GM19099 (cell line): ENCODE measurements around the gene PAPSS1.

Experiments used
- POLR2A ChIP-seq: IDR thresholded peaks from 3 replicates; pipeline ENCODE4 v1.6.1; 2011; ENCODE audit warnings: low read depth; ENCODE audit not compliant: insufficient read length; ENCODE audit errors: extremely low read depth

The PAPSS1 gene

DNA sequence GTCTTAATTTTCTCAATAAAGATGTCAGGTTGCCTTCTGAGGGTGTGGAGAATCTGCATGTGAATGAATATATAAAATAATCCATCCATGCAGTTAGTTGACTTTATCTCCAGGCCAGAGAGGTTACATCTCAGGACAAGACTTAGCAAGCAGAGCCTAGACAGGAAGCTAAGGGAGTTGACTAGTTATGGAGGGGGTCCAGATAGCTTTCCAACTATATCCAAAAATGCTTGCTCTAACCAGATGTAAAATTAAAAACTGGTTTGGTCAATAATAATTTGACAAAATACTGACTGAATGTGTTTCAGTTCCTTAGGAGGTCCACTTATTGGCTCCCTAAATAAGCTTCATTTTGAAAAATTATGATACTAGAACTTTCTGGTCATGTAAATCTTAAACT, 101.4 kb downstream of the PAPSS1 start:
- no peak for TF ChIP-seq POLR2A

DNA sequence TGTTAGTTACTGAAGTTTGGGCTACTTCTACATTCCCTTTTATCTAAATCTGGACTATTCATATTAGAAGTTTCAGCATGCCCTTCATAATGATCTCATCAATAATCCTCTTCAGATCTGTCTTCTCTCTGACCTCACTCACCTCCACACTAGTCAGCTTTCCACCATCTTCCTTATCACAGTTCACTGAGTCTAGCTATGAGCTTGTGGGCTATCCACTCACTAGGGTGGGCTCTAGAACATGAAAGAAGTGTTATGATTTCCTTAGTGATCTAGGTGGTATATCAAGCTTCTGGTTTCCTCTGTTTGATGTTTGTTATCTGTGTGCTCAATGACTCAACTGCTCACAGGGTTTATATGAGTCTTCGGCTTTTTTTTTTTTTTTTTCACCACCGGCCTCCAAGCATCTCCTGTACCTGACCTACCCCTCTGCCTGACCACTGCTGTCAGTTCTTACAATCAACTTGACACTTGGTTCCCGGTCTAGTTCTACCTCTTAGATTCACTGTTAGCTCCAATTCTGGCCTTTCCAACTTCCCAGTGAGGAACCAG, 103.1 kb downstream of the PAPSS1 start:
- no peak for TF ChIP-seq POLR2A

DNA sequence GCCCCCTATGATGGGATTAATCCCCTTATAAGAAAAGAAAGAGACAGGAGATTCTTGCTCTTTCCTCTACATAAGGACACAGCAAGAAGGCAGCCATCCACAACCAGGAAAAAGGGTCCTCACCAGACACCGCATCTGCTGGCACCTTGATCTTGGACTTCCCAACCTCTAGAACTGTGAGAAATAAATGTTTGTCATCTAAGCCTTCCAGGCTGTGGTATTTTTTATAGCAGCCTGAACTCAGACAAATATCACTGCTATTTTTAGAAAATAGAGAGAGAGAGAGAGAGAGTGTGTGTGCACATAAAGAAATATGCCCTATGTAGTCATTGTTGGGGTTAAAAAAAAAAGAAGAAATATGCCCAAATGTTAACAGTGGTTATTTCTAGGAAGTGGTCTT, 104.2 kb downstream of the PAPSS1 start:
- TF ChIP-seq POLR2A: no peak

DNA sequence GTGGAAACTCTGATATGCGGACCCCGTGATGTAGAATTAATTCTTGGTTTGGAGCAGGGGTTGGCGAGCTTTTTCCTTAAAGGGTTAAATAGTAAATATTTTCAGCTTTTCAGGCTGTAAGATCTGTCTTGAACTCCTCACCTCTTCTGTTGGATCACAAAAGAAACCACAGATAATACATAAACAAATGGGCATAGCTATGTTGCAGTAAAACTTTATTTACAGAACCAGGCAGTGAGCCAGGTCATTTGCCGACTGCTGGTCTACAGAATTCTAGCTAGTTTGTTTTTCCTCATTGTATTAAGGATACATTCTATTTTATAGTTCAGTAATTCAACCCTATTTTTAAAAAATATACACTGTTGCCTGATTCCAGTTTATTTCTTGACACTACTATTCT, 116.6 kb downstream of the PAPSS1 start:
- no peak for TF ChIP-seq POLR2A

- TF ChIP-seq POLR2A: no peak
These were observed 119.1 kb downstream of the PAPSS1 start for GRCh38 chr4:107600983-107601382.

DNA sequence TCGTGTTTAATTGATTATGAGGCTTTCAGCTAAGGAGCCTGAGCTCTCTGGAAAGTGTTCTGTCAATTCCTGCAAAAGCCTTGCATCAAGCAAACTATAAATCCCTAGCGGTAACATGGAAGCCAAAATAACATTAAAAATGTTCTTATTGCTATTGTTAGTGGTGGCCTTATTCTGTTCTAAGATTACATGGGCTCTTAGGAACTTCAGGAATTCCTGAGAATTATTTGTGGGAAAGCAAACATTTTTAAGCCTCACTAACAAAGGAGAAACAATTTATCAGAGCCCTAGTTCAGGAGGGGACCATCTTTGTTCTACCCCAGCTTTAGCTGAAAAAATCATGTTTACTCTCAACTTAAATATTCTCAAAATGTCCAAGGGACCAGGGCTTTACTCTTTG, 119.6 kb downstream of the PAPSS1 start:
- TF ChIP-seq POLR2A: no peak

DNA sequence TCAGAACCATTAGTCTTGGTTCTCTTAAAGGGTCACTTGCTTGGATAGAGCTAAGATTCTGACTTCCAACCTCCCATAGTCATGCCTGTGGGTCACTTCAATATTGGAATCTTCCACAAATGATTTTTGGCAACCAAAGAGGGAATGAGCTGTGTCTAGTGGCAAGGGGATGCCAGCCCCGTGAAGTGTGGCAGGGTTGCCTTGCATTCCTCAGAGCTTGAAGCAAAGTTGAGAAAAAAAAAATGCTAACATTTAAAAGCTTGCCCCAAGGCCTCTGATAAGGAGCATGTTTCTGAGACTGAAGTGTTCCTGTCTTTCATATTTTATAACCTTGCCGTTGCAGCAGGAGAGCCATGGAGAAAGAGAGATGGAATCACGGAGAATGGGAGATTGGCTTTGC, 120.2 kb downstream of the PAPSS1 start:
- TF ChIP-seq POLR2A: no peak

- no peak for TF ChIP-seq POLR2A
These were observed 126.8 kb downstream of the PAPSS1 start for GRCh38 chr4:107593230-107593629.

DNA sequence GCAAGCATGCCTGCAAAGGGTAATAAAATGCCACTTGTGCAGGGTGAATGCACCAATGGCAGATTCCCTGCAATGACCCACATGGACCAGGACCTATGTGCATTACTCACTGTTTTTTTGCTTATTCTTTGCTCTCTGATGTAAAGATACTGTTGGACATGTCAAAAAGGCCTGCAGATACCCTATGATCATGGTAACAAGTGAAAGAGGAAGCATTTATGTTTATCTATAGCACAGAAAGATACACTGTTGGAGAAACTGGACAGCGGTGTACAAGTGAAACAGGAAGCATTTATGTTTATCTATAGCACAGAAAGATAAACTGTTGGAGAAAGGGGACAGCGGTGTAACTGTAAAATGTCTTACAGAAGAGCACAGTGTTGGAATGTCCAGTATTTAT, 127.5 kb downstream of the PAPSS1 start:
- TF ChIP-seq POLR2A: no peak

- no peak for TF ChIP-seq POLR2A
These were observed 130.8 kb downstream of the PAPSS1 start for GRCh38 chr4:107589269-107589668.

DNA sequence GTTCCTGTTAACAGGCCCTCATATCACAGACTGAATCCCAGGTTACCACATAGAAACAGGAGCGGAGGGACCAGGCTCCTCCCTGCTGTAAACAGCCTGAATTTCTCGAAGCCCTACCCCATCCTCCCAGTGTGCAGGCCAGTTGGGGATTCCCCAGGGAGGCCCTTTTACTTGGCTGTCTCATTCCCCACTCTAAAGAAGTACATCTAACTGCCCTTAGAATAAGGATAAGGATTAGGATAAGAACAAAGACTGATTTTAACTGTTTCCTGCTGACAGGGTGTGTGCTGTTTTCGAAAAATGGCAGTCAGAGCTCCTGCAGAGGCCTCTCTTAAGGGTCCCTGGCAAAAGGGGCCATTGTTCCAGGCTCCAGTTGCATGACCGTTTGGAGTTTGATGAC, 133.7 kb downstream of the PAPSS1 start:
- no peak for TF ChIP-seq POLR2A

DNA sequence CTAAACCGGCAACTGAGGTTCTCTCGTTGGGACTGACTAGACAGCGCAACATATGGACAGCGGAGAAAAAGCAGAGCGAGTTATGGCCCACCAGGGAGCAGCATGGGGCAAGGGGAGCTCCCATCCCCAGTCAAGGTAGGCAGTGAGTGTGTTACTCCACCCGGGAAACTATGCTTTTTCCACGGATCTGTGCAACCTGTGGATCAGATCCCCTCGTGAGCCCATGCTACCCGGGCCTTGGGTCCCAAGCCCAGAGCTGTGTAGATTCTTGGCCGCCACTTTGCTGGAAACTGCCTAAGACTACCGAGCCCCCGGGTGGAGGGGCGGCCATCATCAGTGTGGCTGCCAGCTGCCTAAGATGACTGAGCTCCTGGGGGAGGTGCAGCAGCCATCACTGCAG, 140.9 kb downstream of the PAPSS1 start:
- TF ChIP-seq POLR2A: no peak

DNA sequence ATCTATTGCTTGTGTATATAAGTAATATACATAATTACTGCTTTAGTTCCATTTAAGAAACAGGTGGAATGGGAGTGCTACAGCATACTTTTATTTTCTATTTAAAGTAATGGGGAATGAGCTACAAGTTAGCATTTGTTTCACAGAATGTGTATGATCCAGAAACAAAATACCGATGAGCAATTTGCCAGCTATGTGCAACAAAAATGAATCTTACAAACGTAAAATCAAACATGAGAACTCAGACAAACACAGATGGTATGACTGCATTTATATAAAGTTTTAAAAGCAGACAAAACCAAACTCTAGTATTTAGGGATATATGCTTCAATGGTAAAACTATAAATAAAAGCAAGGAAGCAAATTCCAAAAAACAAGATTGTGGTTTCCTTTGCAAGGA, 141.7 kb downstream of the PAPSS1 start:
- no peak for TF ChIP-seq POLR2A

- TF ChIP-seq POLR2A: no peak
These were observed 142.3 kb downstream of the PAPSS1 start for GRCh38 chr4:107577743-107578142.

GRCh38 chr4:107575243-107575642, 144.8 kb downstream of the PAPSS1 start:
- TF ChIP-seq POLR2A: no peak

DNA sequence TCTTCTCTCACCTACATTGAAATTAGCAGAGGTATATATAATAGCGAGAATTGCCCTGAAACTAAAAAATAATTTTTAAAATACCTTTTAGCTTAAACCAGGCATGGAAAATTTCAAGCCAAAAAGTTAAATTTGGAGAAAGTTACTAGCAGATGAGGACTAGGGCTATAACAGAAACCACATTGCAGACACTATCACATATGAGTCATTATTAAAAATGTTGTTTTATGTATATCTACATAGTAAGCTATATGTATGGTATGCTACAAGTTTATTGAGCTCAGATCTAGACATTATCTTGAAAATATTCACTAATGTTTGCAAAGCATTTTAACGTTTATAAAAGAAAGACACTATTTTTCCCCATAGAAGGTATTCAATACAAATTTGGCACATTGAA, 147.8 kb downstream of the PAPSS1 start:
- no peak for TF ChIP-seq POLR2A

DNA sequence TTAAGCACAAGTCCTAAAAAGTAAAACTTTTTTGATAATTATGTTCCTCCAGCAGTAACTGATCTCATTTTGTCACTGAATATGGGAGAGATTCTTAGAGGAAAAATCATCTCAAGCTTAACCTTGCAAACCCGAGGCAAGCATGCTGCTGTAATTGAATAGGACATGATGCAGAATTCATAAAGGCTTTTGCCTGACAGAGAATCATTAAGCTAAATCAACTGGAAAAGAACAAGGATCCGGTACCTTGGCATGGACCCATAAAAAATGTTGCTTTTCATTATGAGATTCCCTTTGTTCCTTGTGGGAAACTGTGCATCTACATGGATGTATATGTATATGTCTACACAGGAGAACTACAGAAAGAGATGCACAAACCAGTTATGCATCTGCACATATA, 149.1 kb downstream of the PAPSS1 start:
- no peak for TF ChIP-seq POLR2A
